ENCODE measurements around the gene ZFPM1.
"Not testable (repeated sequence)": the region's sequence is repeated elsewhere in the genome, so short reads cannot be mapped to it uniquely, and the experiment has no call there.

Gene ZFPM1

DNA sequence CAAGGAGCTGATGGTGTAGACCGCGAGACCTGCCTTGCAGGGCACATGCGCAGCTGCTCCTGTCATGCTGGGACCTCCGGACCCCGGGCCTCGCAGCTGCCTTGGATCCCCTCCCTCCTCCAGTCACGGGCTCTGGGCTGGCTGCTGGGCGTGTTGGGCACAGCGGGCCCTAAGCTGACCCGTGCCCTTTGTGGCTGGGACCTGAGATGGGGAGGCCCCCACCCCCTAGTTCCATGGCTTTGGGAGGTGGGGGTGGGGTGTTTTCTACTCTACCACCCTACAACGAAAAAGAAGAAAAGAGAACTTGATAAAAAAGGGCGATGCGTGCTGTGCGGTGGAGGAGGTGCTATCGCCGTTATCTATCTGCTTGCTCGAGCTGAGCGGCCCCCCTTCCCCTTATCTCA, 14.5 kb downstream of the ZFPM1 start:
- no peak for DNase-seq

- no peak for DNase-seq
Measured at GRCh38 chr16:88468275-88469129, 15.4 kb downstream of the ZFPM1 start.

DNA sequence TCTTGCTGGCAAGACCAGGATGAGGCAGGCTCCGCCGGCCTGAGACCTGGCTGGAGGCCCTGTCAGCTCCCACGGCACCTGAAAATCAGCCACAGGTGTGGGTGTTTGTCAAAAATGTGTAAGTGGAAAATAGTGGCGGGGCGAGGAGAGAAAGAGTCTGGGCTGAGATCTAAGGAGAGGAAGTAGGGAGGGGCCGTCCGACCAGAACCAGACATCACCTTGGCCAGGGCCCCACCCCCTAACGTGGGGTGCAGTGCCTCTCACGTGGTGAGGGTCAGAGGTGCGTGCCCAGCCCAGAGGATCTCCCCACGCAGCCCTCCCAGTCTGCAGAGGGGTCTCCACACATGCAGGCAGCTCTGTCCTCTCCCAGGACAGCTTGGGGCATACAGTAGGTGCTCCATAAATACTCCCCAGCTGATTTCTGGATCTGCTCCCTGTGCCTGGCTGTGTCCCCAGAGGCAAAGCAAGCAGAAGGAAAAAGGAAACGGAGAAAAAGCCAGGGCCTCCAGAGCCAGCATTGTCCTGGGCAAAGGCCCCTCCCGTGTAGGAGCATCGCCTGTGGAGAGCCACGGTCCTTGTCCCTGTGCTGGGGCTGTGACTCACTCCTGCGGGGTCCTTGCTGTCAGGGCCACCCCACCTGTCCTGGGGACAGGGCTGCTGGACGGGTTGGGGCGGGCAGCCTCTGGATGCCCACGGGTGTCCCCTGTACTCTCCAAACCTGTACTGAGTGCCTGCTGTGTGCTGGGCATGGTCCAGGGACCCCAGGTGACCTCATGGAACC, 16.7 kb downstream of the ZFPM1 start:
- peak; percentile 55 to 70 for DNase-seq

DNA sequence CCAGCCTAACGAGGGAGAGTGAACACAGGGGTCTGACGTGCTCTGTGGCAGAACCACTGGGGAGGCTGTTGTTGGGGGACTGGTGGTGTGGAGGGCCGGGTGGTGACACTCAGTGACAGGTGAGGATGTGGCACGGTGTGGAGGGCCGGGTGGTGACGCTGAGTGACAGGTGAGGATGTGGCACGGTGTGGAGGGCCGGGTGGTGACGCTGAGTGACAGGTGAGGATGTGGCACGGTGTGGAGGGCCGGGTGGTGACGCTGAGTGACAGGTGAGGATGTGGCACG, 17.3 kb downstream of the ZFPM1 start:
- not testable (repeated sequence) for DNase-seq

- not testable (repeated sequence) for DNase-seq
Measured at GRCh38 chr16:88470696-88471095, 17.6 kb downstream of the ZFPM1 start.

GRCh38 chr16:88471115-88471514, 18.0 kb downstream of the ZFPM1 start:
- no peak for DNase-seq

GRCh38 chr16:88471575-88471974, 18.5 kb downstream of the ZFPM1 start:
- DNase-seq = no peak

DNA sequence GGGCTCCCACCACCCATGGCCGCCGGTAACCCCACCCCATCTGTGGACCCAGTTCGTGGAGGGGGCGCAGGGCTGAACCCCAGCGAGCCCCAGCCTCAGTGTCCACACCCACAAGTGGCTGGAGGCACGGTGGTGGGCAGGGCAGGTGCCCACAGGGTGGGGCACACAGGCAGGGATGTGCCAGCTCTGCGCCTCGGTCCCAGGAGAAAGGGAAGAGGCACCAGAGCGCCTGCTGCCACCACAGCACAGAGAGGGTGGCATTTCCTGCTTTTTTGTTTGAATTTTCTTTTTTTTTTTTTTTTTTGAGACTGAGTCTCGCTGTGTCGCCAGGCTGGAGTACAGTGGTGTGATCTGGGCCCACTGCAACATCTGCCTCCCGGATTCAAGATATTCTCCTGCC, 19.0 kb downstream of the ZFPM1 start:
- DNase-seq = no peak

DNA sequence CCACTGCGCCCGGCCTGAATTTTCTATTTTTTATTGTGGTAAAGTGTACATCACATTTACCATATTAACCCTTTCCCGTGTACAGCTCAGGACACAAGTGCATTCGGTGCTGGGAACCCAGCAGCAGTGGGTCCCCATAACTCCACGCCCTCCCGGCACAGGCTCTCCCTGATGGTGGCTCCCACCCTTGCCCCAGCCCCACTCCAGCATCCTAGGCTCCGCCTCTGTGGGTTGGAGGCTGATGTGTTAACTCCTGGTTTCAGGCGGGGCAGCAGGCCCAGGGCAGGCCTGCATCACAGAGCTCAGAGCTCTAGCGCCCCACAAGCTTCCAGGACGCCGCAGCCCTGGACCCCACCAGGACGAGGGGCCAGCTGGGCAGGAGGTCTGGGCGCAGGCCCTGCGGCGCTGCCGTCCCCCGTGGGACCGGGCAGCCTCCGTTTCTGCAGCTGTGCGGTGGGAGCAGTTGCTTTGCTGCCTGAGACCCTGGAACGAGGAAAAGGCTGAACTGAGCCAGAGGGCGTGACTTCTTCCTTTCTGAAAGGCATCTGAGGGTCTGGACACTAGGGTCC, 19.6 kb downstream of the ZFPM1 start:
- no peak for DNase-seq

GRCh38 chr16:88473666-88474534, 20.8 kb downstream of the ZFPM1 start:
- DNase-seq = no peak

DNA sequence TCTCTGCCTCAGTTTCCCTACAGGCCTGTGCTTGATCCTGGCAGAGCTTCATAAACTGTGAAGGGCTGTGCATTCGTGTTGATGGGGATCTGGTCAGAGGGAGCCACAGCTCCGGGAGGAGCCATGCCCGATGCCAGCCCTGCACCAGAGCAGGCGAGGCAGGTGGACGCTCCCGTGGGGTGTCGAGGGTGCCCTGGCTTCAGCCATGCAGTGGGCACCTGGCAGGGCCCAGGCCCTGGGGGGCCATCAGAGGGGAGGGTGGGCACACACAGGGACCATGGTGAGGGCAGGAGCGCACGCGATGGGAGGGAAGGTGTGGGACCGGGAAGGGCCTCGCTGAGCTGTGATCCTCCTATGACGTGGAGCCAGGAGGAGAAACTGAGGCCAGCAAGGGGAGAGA, 22.0 kb downstream of the ZFPM1 start:
- no peak for DNase-seq

- DNase-seq = no peak
Measured at GRCh38 chr16:88476203-88476602, 23.1 kb downstream of the ZFPM1 start.

DNA sequence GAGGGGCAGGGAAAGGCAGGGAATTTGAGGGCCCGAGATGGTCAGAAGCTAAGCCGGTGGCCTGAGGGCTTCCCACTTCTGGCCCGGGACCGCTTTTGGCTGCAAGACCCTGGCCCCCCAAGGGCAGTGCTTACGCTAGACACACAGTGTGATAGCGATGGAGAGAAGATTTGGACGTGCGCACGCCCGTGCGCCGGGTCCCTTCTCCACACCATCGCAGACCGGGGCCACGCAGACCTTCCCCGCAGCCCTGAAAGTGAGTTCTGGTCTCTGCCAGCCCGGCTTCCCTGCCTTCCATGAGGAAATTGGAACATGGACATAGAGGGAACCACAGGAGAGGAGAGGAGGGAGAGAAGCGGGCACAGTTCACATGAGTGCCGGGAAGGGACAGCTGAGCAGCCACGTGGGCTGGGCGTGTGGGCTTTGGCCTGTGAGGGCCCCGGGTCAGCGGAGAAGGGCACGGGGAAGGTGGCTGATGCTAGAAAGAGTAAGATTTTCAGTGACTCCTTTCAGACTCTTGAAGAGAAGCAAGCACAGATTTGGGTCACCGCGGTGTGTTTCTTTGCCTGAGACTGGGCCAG, 23.8 kb downstream of the ZFPM1 start:
- DNase-seq = no peak

- DNase-seq = peak; percentile 27 to 42
Measured at GRCh38 chr16:88477631-88478519, 24.8 kb downstream of the ZFPM1 start.

- no peak for DNase-seq
Measured at GRCh38 chr16:88478889-88479792, 26.1 kb downstream of the ZFPM1 start.

- DNase-seq = peak; percentile 45 to 62
Measured at GRCh38 chr16:88479793-88480760, 27.0 kb downstream of the ZFPM1 start.

GRCh38 chr16:88480829-88481228, 27.7 kb downstream of the ZFPM1 start:
- no peak for DNase-seq

DNA sequence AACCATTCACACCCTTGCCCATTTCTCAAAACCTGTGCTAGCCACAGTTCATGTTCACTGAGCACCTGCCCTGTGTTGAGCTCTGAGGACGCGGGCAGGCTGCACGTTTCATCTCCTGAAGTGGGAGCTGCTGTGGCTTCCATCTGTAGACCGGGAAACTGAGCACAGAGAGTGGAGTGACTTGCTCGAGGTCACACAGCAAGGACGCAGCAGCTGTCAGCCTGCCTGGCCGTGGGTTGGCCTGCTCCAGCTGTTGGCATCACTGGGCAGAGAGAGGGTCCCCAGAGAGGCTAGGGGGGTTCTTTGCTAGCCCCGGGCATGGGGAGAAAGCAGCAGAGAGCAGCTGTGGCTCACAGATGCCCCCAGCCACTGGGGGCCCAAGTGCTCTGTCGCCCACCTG, 28.8 kb downstream of the ZFPM1 start:
- DNase-seq = no peak

Measured in activated CD4-positive, alpha-beta T cell treated with anti-CD3 and anti-CD28 coated beads for 4 hours (primary cell).